GM19240 (cell line): ENCODE data around the gene CYTL1.
A peak's percentile ranks its signal among the peaks of the same experiment; 100 is the strongest.
"Not testable (repeated sequence)": the region's sequence is repeated elsewhere in the genome, so short reads cannot be mapped to it uniquely, and the experiment has no call there.

Source experiments
- DNase-seq: peaks from one replicate; pipeline ENCODE4 v3.0.0; 2011; ENCODE audit warnings: low spot score; ENCODE audit not compliant: insufficient read length

The CYTL1 gene

DNA sequence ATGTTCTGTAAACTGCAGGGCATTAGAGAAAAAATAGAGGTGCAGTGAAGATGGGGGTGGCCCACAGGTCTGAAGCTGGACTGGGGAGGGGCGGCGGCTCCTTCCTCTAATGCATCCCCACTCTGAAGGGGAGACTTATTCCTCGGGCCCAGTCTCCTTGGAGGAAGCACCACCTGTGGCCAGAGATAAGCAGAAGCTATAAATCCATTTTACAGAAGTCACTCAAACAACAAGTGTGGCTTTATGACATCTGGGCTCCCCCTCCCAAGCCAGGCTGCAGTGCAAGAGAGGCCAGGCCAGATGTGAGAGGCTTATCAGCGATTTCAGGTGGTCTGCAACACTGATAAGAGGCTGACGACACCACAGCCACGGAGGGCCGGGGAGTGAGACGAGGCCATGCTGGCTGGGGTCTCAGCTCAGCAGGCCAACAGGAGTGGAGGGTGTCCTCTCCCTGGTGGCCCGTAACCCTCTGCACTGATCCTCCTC is 15.8 kb downstream of the CYTL1 start:
- no peak for DNase-seq

DNA sequence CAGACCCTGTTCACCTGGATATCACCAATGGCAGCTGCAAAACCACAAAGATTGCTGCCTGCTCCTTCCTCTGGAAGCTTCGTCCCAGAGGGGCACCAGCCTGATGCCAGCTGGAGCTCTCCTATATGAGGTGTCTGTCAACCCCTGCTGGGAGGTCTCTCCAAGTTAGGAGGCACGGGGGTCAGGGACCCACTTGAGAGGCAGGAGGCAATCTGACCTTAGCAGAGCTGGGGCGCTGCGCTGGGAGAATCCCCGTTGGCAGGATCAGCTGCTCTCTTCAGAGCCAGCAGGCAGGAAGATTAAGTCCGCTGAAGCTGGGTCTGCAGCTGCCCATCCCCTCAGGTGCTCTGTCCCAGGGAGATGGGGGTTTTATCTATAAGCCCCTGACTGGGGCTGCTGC is 17.6 kb downstream of the CYTL1 start:
- not testable (repeated sequence) for DNase-seq

DNA sequence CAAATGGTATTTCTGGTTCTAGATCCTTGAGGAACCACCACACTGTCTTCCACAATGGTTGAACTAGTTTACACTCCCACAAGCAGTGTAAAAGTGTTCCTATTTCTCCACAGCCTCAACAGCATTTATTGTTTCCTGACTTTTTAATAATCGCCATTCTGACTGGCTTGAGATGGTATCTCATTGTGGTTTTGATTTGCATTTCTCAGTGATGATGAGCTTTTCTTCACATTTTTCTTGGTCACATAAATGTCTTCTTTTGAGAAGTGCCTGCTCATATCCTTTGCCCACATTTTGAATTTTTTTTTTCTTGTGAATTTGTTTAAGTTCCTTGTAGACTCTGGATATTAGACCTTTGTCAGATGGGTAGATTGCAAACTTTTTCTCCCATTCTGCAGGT is 22.3 kb downstream of the CYTL1 start:
- DNase-seq: not testable (repeated sequence)

DNA sequence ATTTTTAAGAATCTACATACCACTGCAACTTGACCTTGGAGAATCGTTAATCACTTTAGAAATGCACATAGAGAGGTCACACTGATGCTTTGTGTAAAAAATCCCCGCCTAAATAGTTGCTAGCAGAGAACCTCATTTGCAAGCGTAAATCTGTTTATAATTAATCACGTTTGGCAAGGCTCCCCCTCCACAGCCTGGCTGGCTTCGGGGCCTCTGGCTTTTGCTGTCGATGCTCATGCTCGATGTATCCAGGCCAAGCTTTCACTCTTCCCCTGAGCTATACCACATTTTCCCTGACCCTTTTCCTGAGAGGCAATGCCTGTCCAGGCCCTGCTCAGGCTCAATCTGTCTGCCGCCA is 23.4 kb downstream of the CYTL1 start:
- DNase-seq: no peak

DNA sequence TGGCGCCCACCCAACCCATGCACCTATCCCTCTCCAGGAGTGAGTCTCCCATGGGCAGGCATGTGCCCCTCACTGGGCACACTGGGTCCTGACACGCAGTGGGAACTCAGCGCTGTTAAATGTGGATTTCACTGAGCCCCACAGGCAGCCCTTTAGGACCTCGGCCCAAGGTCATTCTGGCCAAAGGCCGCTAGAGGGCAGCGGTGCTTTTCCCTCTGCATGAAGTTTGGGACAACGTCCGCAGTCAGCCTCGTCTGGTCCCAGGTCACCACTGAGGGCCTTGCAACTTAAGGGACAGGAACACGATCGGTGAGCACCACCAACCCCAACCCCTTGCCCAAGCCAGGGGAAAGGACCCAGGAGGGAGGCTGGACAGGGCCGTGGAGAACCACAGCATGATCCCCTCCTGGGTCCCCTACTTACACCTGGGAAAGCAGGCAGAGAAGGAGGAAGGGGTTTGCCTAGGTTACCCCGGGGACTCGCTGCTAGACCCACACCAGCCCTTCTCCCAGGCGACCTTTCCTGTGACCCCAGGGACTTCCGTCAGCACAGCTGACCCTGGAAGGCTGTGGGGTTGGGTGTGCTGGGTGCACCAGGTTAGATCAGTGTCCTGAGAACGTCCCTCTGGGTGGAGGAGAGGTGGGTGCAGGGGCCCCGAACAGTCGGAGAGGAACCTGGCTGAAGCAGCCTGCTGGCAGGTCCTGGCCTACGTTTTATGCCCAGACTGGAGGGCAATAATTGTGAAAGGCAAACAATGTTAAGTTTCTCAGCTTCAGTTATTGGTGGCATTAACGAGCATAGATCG is 24.0 kb downstream of the CYTL1 start:
- DNase-seq: peak; percentile 64

DNA sequence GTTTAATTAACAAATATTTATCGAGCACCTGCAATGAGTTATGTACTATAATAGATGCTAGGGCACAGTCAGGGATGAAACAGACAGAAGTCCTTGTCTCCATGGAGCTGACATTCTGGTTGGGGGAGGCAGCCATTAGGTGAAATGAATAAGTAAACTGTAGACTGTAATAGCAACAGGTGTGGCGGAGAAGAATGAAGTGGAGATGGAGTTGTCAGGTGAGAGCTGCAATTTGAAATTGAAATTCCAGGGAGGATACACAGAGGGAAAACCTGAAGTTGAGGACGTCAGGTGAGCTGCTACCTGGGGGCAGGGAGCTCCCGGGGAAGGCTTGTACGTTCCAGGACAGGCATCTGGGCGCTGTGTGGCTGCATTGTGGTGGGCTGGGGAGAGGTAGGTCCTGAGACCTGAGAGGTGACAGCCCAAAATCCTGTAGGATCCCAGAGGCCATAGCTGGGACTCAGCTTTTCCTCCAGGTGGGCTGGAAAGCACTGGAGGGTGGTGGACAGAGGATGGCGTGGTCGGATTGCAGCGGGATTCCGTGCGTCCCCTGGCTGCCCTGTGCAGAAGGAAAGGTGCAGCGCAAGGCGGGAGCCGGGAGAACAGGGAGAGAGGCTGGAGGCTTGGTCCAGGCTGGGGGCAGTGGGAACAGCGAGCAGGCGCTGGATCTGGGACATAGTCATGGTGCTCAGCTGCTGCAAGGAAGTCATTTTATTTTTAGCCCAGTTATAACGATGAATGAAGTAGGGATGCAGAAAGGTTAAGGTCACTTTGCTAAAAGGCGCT is 24.8 kb downstream of the CYTL1 start:
- DNase-seq: no peak

DNA sequence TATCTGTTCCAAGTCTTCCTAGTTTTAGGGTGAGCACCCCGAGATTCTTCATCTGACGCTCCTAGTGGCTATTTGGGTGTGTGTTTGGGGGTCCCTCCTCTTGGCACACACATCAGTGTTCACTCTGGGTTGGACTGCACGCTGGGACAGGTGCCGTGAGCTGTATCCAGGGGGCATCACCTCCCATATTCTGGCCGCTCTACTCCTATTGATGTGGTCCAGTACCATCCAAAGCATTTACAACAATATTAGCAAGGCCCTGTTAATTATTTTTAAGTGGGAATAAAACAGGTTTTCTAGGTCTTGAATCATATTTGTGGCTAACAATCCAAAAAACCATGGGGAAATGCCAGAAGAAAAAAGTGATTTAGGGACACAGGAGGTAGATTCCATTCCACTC is 26.4 kb downstream of the CYTL1 start:
- no peak for DNase-seq

DNA sequence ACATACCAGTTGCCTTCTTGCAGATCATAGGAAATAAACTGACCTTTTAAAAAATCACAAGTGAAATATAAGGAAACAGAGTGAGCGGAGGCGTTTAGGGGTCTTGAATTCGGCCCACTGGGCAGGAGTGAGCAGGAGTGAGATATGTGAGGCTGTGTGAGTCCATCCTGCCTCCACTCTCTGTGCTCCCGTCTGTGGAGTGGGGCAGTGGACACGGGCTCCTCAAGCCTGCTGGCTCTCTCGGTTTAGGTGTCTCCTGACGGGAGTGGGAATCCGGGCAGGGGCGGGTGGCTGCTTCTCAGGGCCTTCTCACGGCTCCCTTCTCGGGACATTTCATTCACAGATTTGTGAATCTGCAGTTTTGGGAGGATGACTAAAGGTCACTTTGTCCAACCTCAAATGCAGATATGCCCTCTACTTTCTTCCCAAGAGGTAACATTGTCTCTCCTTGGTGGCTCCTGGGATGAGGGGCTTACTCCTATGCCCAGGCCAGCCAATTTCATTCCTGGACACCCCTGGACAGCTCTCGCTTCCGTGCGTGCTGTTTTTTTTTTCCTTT is 27.6 kb downstream of the CYTL1 start:
- DNase-seq: no peak

DNA sequence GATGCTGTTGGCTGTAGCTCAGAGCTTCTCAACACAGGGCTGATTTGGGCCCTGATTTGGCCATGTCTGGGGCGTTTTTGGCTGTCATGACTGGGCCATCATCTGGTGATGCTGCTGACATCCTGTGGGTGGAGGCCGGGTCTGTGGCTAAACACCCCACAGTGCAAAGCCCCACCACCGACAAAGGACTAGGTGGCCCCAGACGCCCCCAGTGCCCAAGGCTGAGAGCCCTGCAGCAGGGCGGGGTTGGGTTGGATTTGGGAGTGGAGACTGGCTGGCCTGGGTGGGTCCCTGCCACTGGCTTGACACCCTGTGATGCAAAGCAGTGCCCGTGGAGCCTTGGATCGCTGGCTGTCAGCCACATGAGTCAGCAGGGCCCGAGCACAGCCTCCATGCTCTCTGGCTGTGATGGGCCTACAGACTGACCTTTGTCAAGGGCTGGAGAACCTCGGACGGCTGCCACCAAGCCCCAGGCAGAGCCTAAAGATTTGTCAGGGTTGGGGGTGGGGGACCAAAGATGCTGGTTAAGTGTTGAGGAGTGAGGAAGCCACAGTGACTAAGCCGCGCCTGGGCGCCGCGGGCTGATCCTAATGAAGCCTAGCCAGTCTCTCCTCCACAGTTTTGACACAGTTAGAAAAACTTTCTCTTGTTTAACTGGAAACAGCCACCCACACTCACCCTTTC is 28.3 kb downstream of the CYTL1 start:
- DNase-seq: no peak

DNA sequence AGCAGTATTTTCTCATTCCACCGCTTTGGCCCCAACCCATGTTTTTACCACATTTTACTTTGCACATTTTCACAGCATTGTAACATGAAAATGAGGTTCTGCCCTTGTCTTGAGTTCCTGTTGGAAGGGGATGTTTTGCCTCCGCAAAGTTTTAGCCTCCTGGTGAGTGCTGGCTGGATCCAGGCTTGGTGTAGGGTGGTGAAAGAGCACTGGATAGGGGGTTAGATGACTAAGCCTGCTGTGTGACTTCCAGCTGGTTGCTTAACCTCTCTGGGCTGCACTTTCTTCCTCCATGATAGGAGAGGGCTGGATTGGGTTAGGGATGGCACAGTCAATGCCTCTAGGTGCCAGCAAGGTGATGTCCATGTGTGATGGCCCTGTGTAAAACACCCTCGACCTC is 28.9 kb downstream of the CYTL1 start:
- DNase-seq: no peak

DNA sequence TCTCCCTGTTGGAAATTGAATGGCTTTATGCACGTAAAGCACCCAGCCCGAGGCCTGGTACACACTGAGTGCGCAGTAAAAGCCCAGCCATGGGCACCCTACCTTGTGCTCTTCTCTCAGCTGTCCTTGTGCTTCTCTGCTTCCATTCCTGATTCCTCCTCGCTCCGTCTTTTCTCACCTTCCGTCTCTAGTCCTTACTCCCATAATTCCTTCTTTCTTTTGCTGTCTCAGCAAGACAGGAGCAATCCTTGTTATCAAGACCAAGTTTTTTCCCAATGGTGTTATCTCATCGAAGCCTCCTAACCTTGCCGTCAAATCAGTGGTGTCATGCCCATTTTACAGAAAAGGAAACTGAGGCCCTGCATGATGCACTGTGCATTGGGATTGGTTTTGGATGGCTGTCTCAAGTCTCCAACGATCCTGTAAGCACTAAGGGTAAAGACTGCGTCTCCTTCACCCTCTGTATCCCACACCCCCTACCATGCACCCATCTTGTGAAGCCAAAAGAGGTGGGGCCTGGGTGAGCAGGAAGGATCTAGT is 30.1 kb downstream of the CYTL1 start:
- DNase-seq: no peak

DNA sequence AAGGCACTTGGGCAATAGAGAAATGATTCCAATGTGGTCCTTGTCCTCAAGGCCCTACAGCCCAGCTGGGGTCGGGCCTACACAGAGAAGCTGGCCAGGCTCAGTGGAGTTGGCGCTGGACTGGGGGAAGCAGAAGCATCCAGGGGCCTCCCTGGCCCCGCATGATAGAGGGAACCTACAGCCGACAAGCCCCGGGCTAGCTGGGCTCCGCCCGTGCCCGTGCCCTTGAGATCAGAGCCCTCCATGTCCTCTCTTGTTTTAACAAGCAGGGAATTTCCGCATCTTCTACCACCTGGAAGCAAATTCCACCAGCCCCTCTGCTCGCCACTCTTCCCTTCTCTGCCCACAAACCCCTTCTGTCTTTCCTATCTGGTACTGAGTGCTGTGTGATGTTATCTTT is 31.6 kb downstream of the CYTL1 start:
- DNase-seq: no peak

DNA sequence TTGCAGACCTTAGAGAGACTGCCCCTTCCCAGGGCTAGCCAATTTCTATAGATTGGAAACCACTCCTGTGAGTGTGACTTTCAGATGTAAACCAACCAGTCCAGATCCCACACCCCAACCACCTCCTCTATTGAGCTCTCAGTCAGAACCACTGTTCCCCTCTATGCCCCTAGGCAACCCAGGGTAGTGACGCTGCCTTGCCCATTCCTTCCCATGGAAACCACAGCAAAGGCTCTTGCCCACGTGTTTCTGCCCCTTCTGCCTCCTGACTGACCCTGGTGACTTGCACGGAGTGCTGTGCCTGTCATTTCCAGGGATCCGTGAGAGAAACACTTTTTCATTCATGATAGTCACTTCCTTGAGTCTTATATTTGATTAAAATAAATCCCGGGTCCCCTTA is 32.4 kb downstream of the CYTL1 start:
- no peak for DNase-seq

DNA sequence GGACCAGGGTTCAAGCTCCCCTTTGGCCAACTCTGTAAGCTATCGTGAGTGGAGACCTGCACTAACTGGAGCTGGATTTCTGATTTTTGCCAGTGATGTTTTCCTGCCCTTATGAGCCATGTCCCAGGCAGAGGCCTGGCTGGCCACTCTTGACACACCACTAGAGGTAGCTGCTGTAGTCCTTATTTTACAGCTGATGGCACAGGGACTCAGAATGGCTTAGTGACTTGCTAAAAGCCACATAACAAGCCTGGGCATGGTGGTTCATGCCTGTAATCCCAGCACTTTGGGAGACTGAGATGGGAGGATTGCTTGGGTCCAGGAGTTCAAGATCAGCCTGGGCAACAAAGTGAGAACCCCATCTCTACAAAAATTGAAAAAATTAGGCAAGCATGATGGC is 33.4 kb downstream of the CYTL1 start:
- no peak for DNase-seq

DNA sequence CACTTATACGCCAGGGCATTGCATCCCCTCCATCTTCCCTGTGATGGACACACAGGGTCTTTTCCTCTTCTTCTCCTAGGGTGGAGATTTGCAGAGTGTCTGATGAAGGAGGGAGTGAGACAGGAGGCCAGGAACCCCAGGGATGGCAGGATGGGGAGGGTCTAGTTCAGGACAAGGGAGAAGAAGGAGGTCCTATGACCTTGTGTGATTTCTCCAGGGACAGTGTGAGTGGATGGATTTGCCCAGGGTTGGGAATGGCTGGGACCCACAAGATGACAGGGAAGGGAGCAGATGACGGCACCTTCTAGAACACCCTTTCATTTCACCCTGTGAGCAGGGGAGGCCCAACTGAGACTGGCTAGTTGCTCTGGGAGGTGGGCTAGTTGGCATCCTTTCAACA is 34.2 kb downstream of the CYTL1 start:
- DNase-seq: no peak

DNA sequence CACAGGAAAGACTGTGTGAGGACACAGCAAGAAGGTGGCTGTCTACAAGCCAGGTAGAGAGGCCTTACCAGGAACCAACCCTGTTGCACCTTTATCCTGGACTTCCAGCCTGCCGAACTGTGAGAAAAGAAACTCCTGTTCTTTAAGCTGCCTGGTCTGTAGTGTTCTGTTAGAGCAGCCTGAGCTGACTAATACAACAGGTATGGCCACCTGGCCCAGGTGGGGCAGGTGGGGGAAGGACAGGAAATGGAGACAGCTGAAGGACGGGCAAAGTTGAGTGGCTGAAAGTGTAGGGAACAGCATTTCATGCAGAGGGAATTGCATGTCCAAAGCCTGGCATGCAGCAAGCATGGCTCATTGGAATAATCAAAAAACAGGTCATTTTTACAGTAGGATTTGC is 35.1 kb downstream of the CYTL1 start:
- no peak for DNase-seq

DNA sequence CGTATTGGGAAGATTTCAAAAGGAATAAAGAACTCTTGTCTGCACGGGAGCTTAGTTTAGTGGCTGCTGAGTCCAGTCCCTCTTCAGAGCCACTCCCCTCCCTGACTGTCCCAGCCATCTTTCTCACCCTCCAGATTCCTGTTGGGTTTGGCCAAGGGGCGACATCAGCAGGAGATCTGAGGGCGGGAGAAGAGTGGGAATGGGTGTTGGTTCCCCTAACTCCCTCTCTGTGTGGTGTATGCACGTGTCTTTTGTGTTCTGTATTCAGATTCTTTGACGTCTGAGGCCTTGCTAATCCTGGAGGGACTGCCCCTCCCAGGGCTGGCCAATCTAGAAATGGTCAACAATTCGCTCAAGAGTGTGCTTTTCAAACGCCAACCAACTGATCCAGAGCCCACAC is 37.4 kb downstream of the CYTL1 start:
- DNase-seq: no peak

DNA sequence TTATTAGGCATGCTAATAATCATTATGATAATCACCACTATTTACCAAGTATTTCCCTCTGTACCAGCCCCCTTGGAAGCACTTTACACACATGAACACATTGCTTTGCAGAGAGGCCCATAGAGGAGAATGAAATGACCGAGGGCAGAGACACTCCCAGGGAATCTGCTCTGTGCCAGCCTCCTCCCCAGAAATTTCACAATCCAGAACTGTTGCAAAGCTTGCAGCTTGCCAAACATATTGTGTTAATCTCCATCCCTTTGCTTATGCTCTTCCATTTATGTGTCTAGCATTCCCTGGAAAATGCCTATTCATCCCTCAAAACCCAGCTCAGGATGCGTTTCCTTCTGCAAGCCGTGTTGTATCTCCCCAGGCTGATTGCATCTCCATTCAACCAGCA is 37.8 kb downstream of the CYTL1 start:
- no peak for DNase-seq

DNA sequence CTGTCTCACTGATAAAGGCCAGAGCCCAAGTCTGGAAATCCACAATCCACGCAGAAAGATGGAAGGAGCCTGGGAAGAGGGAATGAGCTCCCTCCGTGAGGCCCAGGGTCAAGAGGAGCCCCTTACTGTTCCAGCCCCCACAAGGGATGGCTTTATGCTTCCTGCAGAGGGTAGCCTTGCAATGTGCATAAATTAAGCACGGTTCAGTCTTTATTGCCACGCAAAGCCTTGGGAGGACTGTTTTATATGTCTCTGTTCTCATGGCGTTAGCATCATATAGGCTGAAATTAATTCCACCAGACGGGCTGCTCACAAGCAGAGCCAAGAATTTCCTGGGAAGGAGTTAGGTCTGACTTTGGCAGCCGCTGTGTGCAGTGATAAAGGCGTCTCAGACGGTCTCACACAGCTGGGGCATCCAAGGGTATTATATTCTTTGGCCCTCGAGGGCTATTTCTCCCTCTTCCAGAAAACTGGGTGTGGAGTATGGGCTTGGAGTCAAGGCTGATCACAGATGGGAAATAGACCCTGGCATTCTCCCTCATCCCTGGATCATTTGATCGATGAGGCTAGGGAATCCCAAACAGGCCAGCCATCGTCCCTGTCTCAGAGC is 38.5 kb downstream of the CYTL1 start:
- DNase-seq: no peak

DNA sequence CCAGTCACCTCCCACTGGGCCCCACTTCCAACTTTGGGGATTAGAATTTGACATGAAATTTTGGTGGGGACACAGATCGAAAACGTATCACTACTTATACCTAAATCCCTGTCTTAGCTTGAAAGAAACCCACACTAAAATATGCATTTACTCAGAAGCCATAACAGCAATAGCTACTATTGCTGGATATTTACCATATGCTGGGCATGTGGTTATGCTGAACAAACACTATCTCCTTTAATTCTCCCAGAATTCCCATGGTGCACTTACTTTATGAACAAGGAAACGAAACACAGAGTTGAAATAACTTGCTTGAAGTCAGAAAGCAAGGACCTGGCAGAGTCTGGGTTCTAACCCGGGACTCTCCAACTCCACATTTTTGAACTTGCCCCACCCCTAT is 39.3 kb downstream of the CYTL1 start:
- no peak for DNase-seq

DNA sequence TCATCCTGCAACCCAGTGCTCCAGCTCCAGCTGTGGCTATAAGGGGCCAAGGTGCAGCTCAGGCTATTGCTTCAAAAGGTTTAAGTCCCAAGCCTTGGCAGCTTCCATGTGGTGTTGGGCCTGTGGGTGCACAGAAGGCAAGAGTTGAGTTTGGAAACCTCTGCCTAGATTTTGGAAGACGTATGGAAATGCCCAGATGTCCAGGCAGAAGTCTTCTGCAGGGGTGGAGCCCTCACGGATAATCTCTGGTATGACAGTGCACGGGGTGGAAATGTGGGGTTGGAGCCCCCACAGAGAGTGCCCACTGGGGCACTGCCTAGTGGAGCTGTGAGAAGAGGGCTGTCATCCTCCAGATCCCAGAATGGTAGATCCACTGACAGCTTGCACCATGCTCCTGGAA is 44.5 kb downstream of the CYTL1 start:
- DNase-seq: no peak
